RWPE1 (cell line): ENCODE results near the gene SRSF9.

ENCODE experiments used
- CTCF ChIA-PET: fragments of 350-600 bp; sonication (Branson Sonifier 250); formaldehyde crosslinking; extraction: SDS; loops from one replicate; lab custom pipeline; 2021; lab: Yijun Ruan, JAX
- POLR2A ChIA-PET: fragments of 400-600 bp; formaldehyde crosslinking; extraction: SDS; loops from one replicate; lab custom pipeline; 2020; ENCODE audit warnings: antibody characterized with exemption; ENCODE audit not compliant: low non-redundant PET; lab: Yijun Ruan, JAX
- DNase-seq: peaks from one replicate; pipeline ENCODE4 v3.0.0; 2012; ENCODE audit warnings: low spot score
- H3K27ac ChIP-seq: fragments of 450-650 bp; 2 replicates; pipeline ENCODE4 v1.5.1; 2017
- CTCF ChIP-seq: fragments of 450-650 bp; conservative IDR thresholded peaks from 2 replicates; pipeline ENCODE4 v1.5.1; 2017; ENCODE audit warnings: low read depth, mild to moderate bottlenecking

SRSF9 gene

GRCh38 chr12:120468325-120468820 lies 1.2 kb downstream of the SRSF9 start:
- POLR2A ChIA-PET, result interaction anchor here (0.5 to 0.6 kb wide), 2 partner anchors 11 to 28 kb away, joined by 3 read pairs; no protein-coding TSS in a partner anchor
- no peak for TF ChIP-seq CTCF
- H3K27ac ChIP-seq, result peak overlapping the region; percentile 87
- CTCF ChIA-PET, result interaction anchor here (0.6 to 1.0 kb wide), 6 partner anchors 21 to 294 kb away, joined by 3 to 4 read pairs (median 4); no protein-coding TSS in a partner anchor
- DNase-seq, result peak; percentile 36

- no peak overlapping the region; the same call in 1 of the 2 replicates for H3K27ac ChIP-seq
- CTCF ChIA-PET, result interaction anchor here (0.6 to 1.3 kb wide), 4 partner anchors 10 to 143 kb away, joined by 3 read pairs; partner anchors contain the start of gene DYNLL1
- DNase-seq, result no peak
- no peak for TF ChIP-seq CTCF
- POLR2A ChIA-PET, result interaction anchor here (0.5 kb wide), 2 partner anchors 26 to 29 kb away, joined by 3 read pairs; no protein-coding TSS in a partner anchor
Measured at GRCh38 chr12:120467439-120467838, 2.1 kb downstream of the SRSF9 start.

GRCh38 chr12:120466560-120467315 lies 2.8 kb downstream of the SRSF9 start:
- DNase-seq, result no peak
- POLR2A ChIA-PET, result interaction anchor here (0.5 kb wide), 1 partner anchor 27 kb away, joined by 3 read pairs; no protein-coding TSS in a partner anchor
- TF ChIP-seq CTCF, result peak; percentile 48
- CTCF ChIA-PET, result interaction anchor here (0.6 to 1.3 kb wide), 5 partner anchors 9 to 161 kb away, joined by 3 read pairs; partner anchors contain the start of gene DYNLL1
- H3K27ac ChIP-seq, result no peak overlapping the region; the same call in 1 of the 2 replicates

- H3K27ac ChIP-seq, result no peak overlapping the region
- POLR2A ChIA-PET, result no interaction called here
- DNase-seq, result no peak
- no peak for TF ChIP-seq CTCF
- CTCF ChIA-PET, result interaction anchor here (0.6 kb wide), 1 partner anchor 36 kb away, joined by 4 read pairs; no protein-coding TSS in a partner anchor
Measured at GRCh38 chr12:120465756-120466155, 3.8 kb downstream of the SRSF9 start.

- DNase-seq, result no peak
- TF ChIP-seq CTCF, result no peak
- CTCF ChIA-PET, result no interaction called here
- POLR2A ChIA-PET, result no interaction called here
- no peak overlapping the region for H3K27ac ChIP-seq
Measured at GRCh38 chr12:120463712-120464111, 5.8 kb downstream of the SRSF9 start.

- no peak for DNase-seq
- CTCF ChIA-PET, result interaction anchor here (0.5 kb wide), 1 partner anchor 129 kb away, joined by 3 read pairs; no protein-coding TSS in a partner anchor
- POLR2A ChIA-PET, result no interaction called here
- H3K27ac ChIP-seq, result no peak overlapping the region
- TF ChIP-seq CTCF, result no peak
Measured at GRCh38 chr12:120462099-120462640, 7.4 kb downstream of the SRSF9 start.
